Motor neuron (in vitro differentiated cells): ENCODE measurements around the gene GBA2. TPM values are rescaled to one million over a fixed set of nuclear protein-coding genes. Genes with fewer than 3 reads are reported as not detected.
A peak's percentile ranks its signal among the peaks of the same experiment; 100 is the strongest.

Source experiments
- ATAC-seq, 8 experiments: fragments of 200-7000 bp; cut with Tn5 transposase; replicated peaks in 6 of 8; 2 replicates each; pipeline ENCODE4 v1.8.0; 2021; ENCODE audit warnings: mild to moderate bottlenecking in 8 of 8, moderate library complexity in 8 of 8
- H3K27ac ChIP-seq, 2 donors: fragments of 250-450 bp; sonication (Bioruptor Pico); 2 replicates each; pipeline ENCODE4 v1.9.0; 2021; ENCODE audit warnings: antibody characterized with exemption in 2 of 2, mild to moderate bottlenecking in 2 of 2, moderate library complexity in 1 of 2
- H3K4me1 ChIP-seq, 2 donors: fragments of 250-450 bp; sonication (Bioruptor Pico); replicated peaks in 1 of 2; 2 replicates each; pipeline ENCODE4 v1.6.1; 2021; ENCODE audit warnings: antibody characterized with exemption in 2 of 2, mild to moderate bottlenecking in 2 of 2, moderate library complexity in 1 of 2
- H3K4me3 ChIP-seq, 5 donors: fragments of 250-450 bp; sonication (Bioruptor Pico); 2 replicates each; pipeline ENCODE4 v1.9.0; 2021; ENCODE audit warnings: antibody characterized with exemption in 5 of 5, mild to moderate bottlenecking in 5 of 5, moderate library complexity in 4 of 5
- WGBS, 10 experiments: fragments of 450-650 bp; shearing (Covaris generic); methylation state at CpG; one replicate each; pipeline ENCODE4 v1.0.0; 2022; 5-methylcytosine and 5-hydroxymethylcytosine counted together
- in situ Hi-C, 9 experiments: fragments of 400-800 bp; cut with MboI; loops; one replicate each; pipeline ENCODE4 v1.15.0; 2021; ENCODE audit warnings: low sequenced_read_pairs in 9 of 9, low pct_unique_long_range_greater_than_20kb in 2 of 9; ENCODE audit not compliant: unreplicated experiment in 9 of 9
- total RNA-seq, 8 experiments: library from RNA; unstranded; fragments of 300-600 nt; gene quantifications; 2 replicates each; pipeline versions ENCODE4 v1.2.3 to v1.2.4, GENCODE V29; 2022

GBA2 gene
- total RNA-seq, 8 experiments from 2014 or later, result 24.5 to 128 (median 53.7) TPM

GRCh38 chr9:35781066-35781465, 32.0 kb upstream of the GBA2 start:
- Histone ChIP-seq H3K4me1 (no peaks in the 10 kb centered on the region), H3K27ac (no peak overlapping the region), H3K4me3 (no peak overlapping the region)
- WGBS, 10 experiments, result 60% methylated on average over 1 of the region's 2 CpGs; no CpG with 5 or more reads in 9 of the 10 experiments
- in situ Hi-C loops, result loop anchor here in 5 of 9 experiments (10.0 to 25.0 kb wide), 3 partner anchors 104 to 231 kb away; no protein-coding TSS in a partner anchor
- no peak for ATAC-seq

GRCh38 chr9:35778496-35778895, 29.5 kb upstream of the GBA2 start:
- no peak overlapping the region for H3K27ac ChIP-seq
- no peak overlapping the region for H3K4me3 ChIP-seq
- in situ Hi-C loops, result loop anchor here in 5 of 9 experiments (25.0 kb wide), 2 partner anchors 109 to 234 kb away; no protein-coding TSS in a partner anchor
- ATAC-seq, result peak in 3 of 8 experiments; percentile 64 to 88 (median 71)
- 0 to 100% (median 62%) methylated on average over 1 to 3 of the region's 3 CpGs for WGBS, 10 experiments
- H3K4me1 ChIP-seq, result no peaks in the 10 kb centered on the region

GRCh38 chr9:35776018-35776417, 27.0 kb upstream of the GBA2 start:
- Histone ChIP-seq H3K27ac (no peak overlapping the region), H3K4me1 (no peaks in the 10 kb centered on the region), H3K4me3 (no peak overlapping the region)
- 26 to 100% (median 70%) methylated on average over 1 to 4 of the region's 4 CpGs; no CpG with 5 or more reads in 2 of the 10 experiments for WGBS, 10 experiments
- ATAC-seq, result no peak
- in situ Hi-C loops, result loop anchor here in 5 of 9 experiments (25.0 kb wide), 2 partner anchors 111 to 236 kb away; no protein-coding TSS in a partner anchor

- no peak overlapping the region for H3K4me3 ChIP-seq
- H3K27ac ChIP-seq, result no peak overlapping the region
- no peak for ATAC-seq
- in situ Hi-C loops, result loop anchor here in 5 of 9 experiments (25.0 kb wide), 2 partner anchors 112 to 237 kb away; no protein-coding TSS in a partner anchor
- no peaks in the 10 kb centered on the region for H3K4me1 ChIP-seq
- 41 to 97% (median 67%) methylated on average over 1 to 7 of the region's 7 CpGs for WGBS, 10 experiments
These were observed 26.0 kb upstream of the GBA2 start for GRCh38 chr9:35774907-35775635.

GRCh38 chr9:35771943-35772342, 22.9 kb upstream of the GBA2 start:
- WGBS, 10 experiments, result 37 to 100% (median 89%) methylated on average over 1 to 3 of the region's 3 CpGs; no CpG with 5 or more reads in 2 of the 10 experiments
- Histone ChIP-seq H3K27ac (no peak overlapping the region), H3K4me3 (no peak overlapping the region), H3K4me1 (no peaks in the 10 kb centered on the region)
- in situ Hi-C loops, result no loop called here
- peak in 2 of 8 experiments; percentile 48 to 54 for ATAC-seq

GRCh38 chr9:35771534-35771933, 22.5 kb upstream of the GBA2 start:
- in situ Hi-C loops, result no loop called here

GRCh38 chr9:35771075-35771433, 22.0 kb upstream of the GBA2 start:
- Histone ChIP-seq H3K27ac (no peak overlapping the region), H3K4me3 (no peak overlapping the region), H3K4me1 (no peaks in the 10 kb centered on the region)
- ATAC-seq, result no peak
- 0 to 90% (median 73%) methylated on average over 1 to 4 of the region's 4 CpGs; no CpG with 5 or more reads in 1 of the 10 experiments for WGBS, 10 experiments
- in situ Hi-C loops, result no loop called here

More at GRCh38 chr9:35771534-35771933, 22.5 kb upstream of the GBA2 start:
- no peak overlapping the region for H3K27ac ChIP-seq
- WGBS, 10 experiments, result 0 to 100% (median 88%) methylated on average over 1 of the region's 1 CpG
- ATAC-seq, result peak in 1 of 8 experiments; percentile 76
- no peaks in the 10 kb centered on the region for H3K4me1 ChIP-seq
- H3K4me3 ChIP-seq, result no peak overlapping the region

- 0 to 100% (median 100%) methylated on average over 1 of the region's 1 CpG; no CpG with 5 or more reads in 4 of the 10 experiments for WGBS, 10 experiments
- H3K4me3 ChIP-seq, result no peak overlapping the region
- no peak overlapping the region for H3K27ac ChIP-seq
- no peaks in the 10 kb centered on the region for H3K4me1 ChIP-seq
- in situ Hi-C loops, result no loop called here
- ATAC-seq, result peak in 3 of 8 experiments; percentile 34 to 75 (median 65)
These were observed 20.7 kb upstream of the GBA2 start for GRCh38 chr9:35769763-35770162.

GRCh38 chr9:35767458-35767857, 18.4 kb upstream of the GBA2 start:
- Histone ChIP-seq H3K4me3 (no peak overlapping the region), H3K27ac (no peak overlapping the region), H3K4me1 (no peaks in the 10 kb centered on the region)
- WGBS, 10 experiments, result 60 to 100% (median 100%) methylated on average over 1 of the region's 1 CpG; no CpG with 5 or more reads in 3 of the 10 experiments
- ATAC-seq, result peak in 1 of 8 experiments; percentile 14
- in situ Hi-C loops, result no loop called here

GRCh38 chr9:35766997-35767396, 18.0 kb upstream of the GBA2 start:
- Histone ChIP-seq H3K4me1 (no peaks in the 10 kb centered on the region), H3K27ac (no peak overlapping the region), H3K4me3 (no peak overlapping the region)
- 73 to 100% (median 88%) methylated on average over 1 to 2 of the region's 2 CpGs; no CpG with 5 or more reads in 2 of the 10 experiments for WGBS, 10 experiments
- in situ Hi-C loops, result no loop called here
- peak in 1 of 8 experiments; percentile 56 for ATAC-seq

- no peak for ATAC-seq
- H3K4me1 ChIP-seq, result no peaks in the 10 kb centered on the region
- no peak overlapping the region for H3K4me3 ChIP-seq
- H3K27ac ChIP-seq, result no peak overlapping the region
- 88 to 100% (median 100%) methylated on average over 1 of the region's 1 CpG; no CpG with 5 or more reads in 4 of the 10 experiments for WGBS, 10 experiments
- in situ Hi-C loops, result no loop called here
These were observed 14.8 kb upstream of the GBA2 start for GRCh38 chr9:35763803-35764202.

- in situ Hi-C loops, result no loop called here
- Histone ChIP-seq H3K4me1 (peaks cover 0 to 2% of the 10 kb centered on the region in 2 donors), H3K4me3 (no peak overlapping the region), H3K27ac (no peak overlapping the region)
- WGBS, 10 experiments, result 56 to 100% (median 94%) methylated on average over 2 of the region's 2 CpGs; no CpG with 5 or more reads in 1 of the 10 experiments
- no peak for ATAC-seq
These were observed 14.2 kb upstream of the GBA2 start for GRCh38 chr9:35763181-35763580.

- WGBS, 10 experiments, result 81 to 100% (median 100%) methylated on average over 1 to 2 of the region's 2 CpGs; no CpG with 5 or more reads in 3 of the 10 experiments
- Histone ChIP-seq H3K27ac (no peak overlapping the region), H3K4me3 (no peak overlapping the region), H3K4me1 (peaks cover 3 to 5% of the 10 kb centered on the region in 2 donors)
- peak in 1 of 8 experiments; percentile 49 for ATAC-seq
- in situ Hi-C loops, result no loop called here
These were observed 11.6 kb upstream of the GBA2 start for GRCh38 chr9:35760651-35761050.
